ENCODE results near the gene MAP1LC3B. TPM values are rescaled to one million over a fixed set of nuclear protein-coding genes. Genes with fewer than 3 reads are reported as not detected.

The MAP1LC3B gene
- total RNA-seq, 1 experiment from 2014 or later, result 74.7 TPM

DNA sequence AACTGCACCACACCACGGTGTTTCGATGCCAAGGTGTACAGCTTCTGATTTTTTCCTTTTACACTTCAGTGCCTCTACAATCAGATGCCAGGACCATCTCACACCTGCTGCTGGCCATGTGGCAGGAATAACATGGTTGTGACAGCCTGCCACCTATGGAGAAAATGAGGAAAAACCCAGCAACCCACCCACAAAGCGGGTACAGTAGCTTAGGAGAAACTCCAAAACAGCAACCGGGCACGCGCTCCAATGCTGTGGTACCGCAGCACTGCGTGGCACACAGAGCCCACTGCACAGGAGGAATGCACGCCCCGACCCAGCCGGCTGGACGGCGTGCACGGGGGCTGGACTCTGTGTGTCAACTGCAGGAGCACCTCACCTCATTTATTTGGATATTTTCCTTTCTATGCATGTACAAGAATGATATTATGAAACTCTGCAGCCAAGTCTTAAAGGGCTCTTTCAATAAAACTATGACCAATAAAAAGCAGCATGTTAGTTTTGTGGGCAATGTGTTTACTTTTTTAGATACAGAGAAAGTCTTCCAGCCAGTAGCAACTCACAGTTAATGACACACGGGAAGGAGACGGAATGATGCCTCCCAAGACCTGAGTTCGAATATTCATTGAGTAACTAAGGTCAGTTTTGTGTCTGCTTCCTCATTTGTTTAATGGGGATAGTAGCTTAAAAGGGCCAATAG lies 45.9 kb downstream of the MAP1LC3B start:
- no peak for DNase-seq (ENCODE audit: low spot score)
- no peaks in the 10 kb centered on the region for H3K36me3 ChIP-seq (ENCODE audit: insufficient read depth, low read length, poor library complexity, severe bottlenecking)
- intact Hi-C loops (cut with micrococcal nuclease; ENCODE audit: unreplicated experiment), result loop anchor here (5.0 kb wide), 1 partner anchor 54 kb away; the partner anchor contains the start of gene ZCCHC14
- H3K27ac ChIP-seq (ENCODE audit: low read depth, low read length, poor library complexity, severe bottlenecking), result no peak overlapping the region
- no peak overlapping the region for H3K4me3 ChIP-seq (ENCODE audit: low read depth, low read length, poor library complexity, severe bottlenecking)
- no peaks in the 10 kb centered on the region for H3K9me3 ChIP-seq (ENCODE audit: low read depth, low read length, poor library complexity, severe bottlenecking)
- TF ChIP-seq EZH2 (IDR thresholded peaks at IDR 0.05; ENCODE audit: borderline replicate concordance, low read depth, low read length, poor library complexity, severe bottlenecking) (no peak), CTCF (conservative IDR thresholded peaks at IDR 0.05; ENCODE audit: low read depth, low read length) (peak; percentile 23; the same call in 1 of the 2 replicates)
- peaks cover 13% of the 10 kb centered on the region for H3K4me1 ChIP-seq (ENCODE audit: insufficient read depth, low read length, poor library complexity, severe bottlenecking)
- no TSS peak for BruUV-seq (replicated peaks)
- ChIA-PET CTCF (no interaction called here), POLR2A (ENCODE audit: low non-redundant PET) (no interaction called here)
- H3K27me3 ChIP-seq (replicated peaks; ENCODE audit: insufficient read depth, low read depth, low read length, poor library complexity), result no peaks in the 10 kb centered on the region

DNA sequence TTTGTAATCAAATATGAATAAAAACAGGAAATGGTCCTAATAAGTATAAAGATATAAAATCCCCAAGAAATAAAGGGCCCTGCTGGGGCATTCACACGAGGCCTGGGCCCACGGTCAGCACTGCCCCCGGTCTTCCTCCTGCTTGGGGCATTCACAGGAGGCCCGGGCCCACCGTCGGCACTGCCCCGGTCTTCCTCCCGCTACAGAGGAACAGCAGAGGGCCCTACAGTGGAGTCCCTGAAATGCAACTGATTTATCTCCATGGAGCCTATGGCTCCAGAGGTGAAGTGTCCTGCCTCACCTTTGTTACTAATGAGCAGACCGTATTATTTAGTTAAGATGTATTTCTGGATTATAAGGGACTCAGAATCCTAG lies 46.5 kb downstream of the MAP1LC3B start:
- BruUV-seq (replicated peaks), result no TSS peak
- no peaks in the 10 kb centered on the region for H3K9me3 ChIP-seq (ENCODE audit: low read depth, low read length, poor library complexity, severe bottlenecking)
- ChIA-PET POLR2A (ENCODE audit: low non-redundant PET) (no interaction called here), CTCF (no interaction called here)
- H3K4me3 ChIP-seq (ENCODE audit: low read depth, low read length, poor library complexity, severe bottlenecking), result no peak overlapping the region
- H3K27me3 ChIP-seq (replicated peaks; ENCODE audit: insufficient read depth, low read depth, low read length, poor library complexity), result no peaks in the 10 kb centered on the region
- no peak for DNase-seq (ENCODE audit: low spot score)
- peaks cover 13% of the 10 kb centered on the region for H3K4me1 ChIP-seq (ENCODE audit: insufficient read depth, low read length, poor library complexity, severe bottlenecking)
- intact Hi-C loops (cut with micrococcal nuclease; ENCODE audit: unreplicated experiment), result loop anchor here (5.0 kb wide), 1 partner anchor 54 kb away; the partner anchor contains the start of gene ZCCHC14
- TF ChIP-seq EZH2 (IDR thresholded peaks at IDR 0.05; ENCODE audit: borderline replicate concordance, low read depth, low read length, poor library complexity, severe bottlenecking) (no peak), CTCF (conservative IDR thresholded peaks at IDR 0.05; ENCODE audit: low read depth, low read length) (no peak)
- no peaks in the 10 kb centered on the region for H3K36me3 ChIP-seq (ENCODE audit: insufficient read depth, low read length, poor library complexity, severe bottlenecking)
- no peak overlapping the region for H3K27ac ChIP-seq (ENCODE audit: low read depth, low read length, poor library complexity, severe bottlenecking)

- no peak overlapping the region for H3K4me3 ChIP-seq (ENCODE audit: low read depth, low read length, poor library complexity, severe bottlenecking)
- peaks cover 6% of the 10 kb centered on the region for H3K36me3 ChIP-seq (ENCODE audit: insufficient read depth, low read length, poor library complexity, severe bottlenecking)
- BruUV-seq (replicated peaks), result no TSS peak
- H3K4me1 ChIP-seq (ENCODE audit: insufficient read depth, low read length, poor library complexity, severe bottlenecking), result peaks cover 13% of the 10 kb centered on the region
- H3K9me3 ChIP-seq (ENCODE audit: low read depth, low read length, poor library complexity, severe bottlenecking), result no peaks in the 10 kb centered on the region
- CTCF ChIA-PET, result no interaction called here
- no peak for DNase-seq (ENCODE audit: low spot score)
- intact Hi-C loops (cut with micrococcal nuclease; ENCODE audit: unreplicated experiment), result loop anchor here (5.0 kb wide), 1 partner anchor 52 kb away; the partner anchor contains the start of gene ZCCHC14
- TF ChIP-seq CTCF (conservative IDR thresholded peaks at IDR 0.05; ENCODE audit: low read depth, low read length), result no peak
- TF ChIP-seq EZH2 (IDR thresholded peaks at IDR 0.05; ENCODE audit: borderline replicate concordance, low read depth, low read length, poor library complexity, severe bottlenecking), result no peak
- H3K27me3 ChIP-seq (replicated peaks; ENCODE audit: insufficient read depth, low read depth, low read length, poor library complexity), result no peaks in the 10 kb centered on the region
- POLR2A ChIA-PET (ENCODE audit: low non-redundant PET), result no interaction called here
- H3K27ac ChIP-seq (ENCODE audit: low read depth, low read length, poor library complexity, severe bottlenecking), result no peak overlapping the region
Observed at GRCh38 chr16:87439926-87440325, 47.8 kb downstream of the MAP1LC3B start.

Measured in A673 (cell line).